A673 (cell line): Measurements from ENCODE around the gene RGS6. TPM values are rescaled to one million over a fixed set of nuclear protein-coding genes. Genes with fewer than 3 reads are reported as not detected.

Source experiments
- BruUV-seq: library from RNA; stranded (reverse); fragments of 400-500 nt; replicated peaks from 2 replicates; lab custom pipeline; 2021; lab: Mats Ljungman, UMichigan
- CTCF ChIA-PET: fragments of 300-600 bp; sonication (Branson Sonifier 250); formaldehyde crosslinking; loops from one replicate; lab custom pipeline; 2022; ENCODE audit warnings: antibody characterized with exemption; lab: Charles Lee
- POLR2A ChIA-PET: fragments of 300-600 bp; sonication (Branson Sonifier 250); formaldehyde crosslinking; loops from one replicate; lab custom pipeline; 2022; ENCODE audit warnings: antibody characterized with exemption; ENCODE audit not compliant: low non-redundant PET; lab: Charles Lee
- DNase-seq: peaks from one replicate; pipeline ENCODE4 v3.0.0-alpha.2; 2015; ENCODE audit warnings: low spot score
- H3K27ac ChIP-seq: fragments of 200-600 bp; sonication (generic); 2 replicates; pipeline ENCODE4 v1.5.1; 2016; ENCODE audit warnings: mixed run types, low read depth, mild to moderate bottlenecking, mixed read lengths, antibody characterized with exemption, low read length; ENCODE audit not compliant: poor library complexity, severe bottlenecking
- H3K27me3 ChIP-seq: fragments of 200-600 bp; sonication (generic); replicated peaks from 2 replicates; pipeline ENCODE4 v1.6.1; 2017; ENCODE audit warnings: mixed run types, low read depth, mild to moderate bottlenecking, mixed read lengths, antibody characterized with exemption, low read length; ENCODE audit not compliant: insufficient read depth, poor library complexity
- H3K36me3 ChIP-seq: fragments of 200-600 bp; sonication (generic); 2 replicates; pipeline ENCODE4 v1.6.1; 2016; ENCODE audit warnings: mixed run types, mild to moderate bottlenecking, mixed read lengths, antibody characterized with exemption, low read length; ENCODE audit not compliant: insufficient read depth, poor library complexity, severe bottlenecking
- H3K4me1 ChIP-seq: fragments of 200-600 bp; sonication (generic); 2 replicates; pipeline ENCODE4 v1.6.1; 2017; ENCODE audit warnings: mixed run types, mild to moderate bottlenecking, mixed read lengths, antibody characterized with exemption, low read length; ENCODE audit not compliant: insufficient read depth, poor library complexity, severe bottlenecking
- H3K4me3 ChIP-seq: fragments of 200-600 bp; sonication (generic); 2 replicates; pipeline ENCODE4 v1.5.1; 2016; ENCODE audit warnings: low read depth, mixed run types, mild to moderate bottlenecking, mixed read lengths, low read length; ENCODE audit not compliant: poor library complexity, severe bottlenecking
- H3K9me3 ChIP-seq: fragments of 200-600 bp; sonication (generic); 2 replicates; pipeline ENCODE4 v1.6.1; 2016; ENCODE audit warnings: mixed run types, low read depth, mild to moderate bottlenecking, mixed read lengths, antibody characterized with exemption, low read length; ENCODE audit not compliant: poor library complexity, severe bottlenecking
- CTCF ChIP-seq: fragments of 300-800, 200-600 bp; sonication (generic); conservative IDR thresholded peaks from 2 replicates; pipeline ENCODE4 v1.5.1; 2017; ENCODE audit warnings: low read depth, mild to moderate bottlenecking, antibody characterized with exemption, low read length, moderate library complexity, mixed read lengths
- EZH2 ChIP-seq: fragments of 200-600 bp; sonication (generic); IDR thresholded peaks from 2 replicates; pipeline ENCODE4 v1.6.1; 2017; ENCODE audit warnings: borderline replicate concordance, low read depth, mild to moderate bottlenecking, mixed read lengths, antibody characterized with exemption, low read length; ENCODE audit not compliant: poor library complexity, severe bottlenecking
- intact Hi-C: fragments of 100-400 bp; cut with micrococcal nuclease; formaldehyde crosslinking; loops from one replicate; pipeline ENCODE4 v1.10.0; 2022; ENCODE audit not compliant: unreplicated experiment
- total RNA-seq: library from RNA; stranded (reverse); gene quantifications from 2 replicates; pipeline ENCODE4 v1.2.3, GENCODE V29; 2021

RGS6 gene
- total RNA-seq, 1 experiment from 2014 or later: not detected

- no peak overlapping the region for H3K4me3 ChIP-seq
- ChIA-PET POLR2A (no interaction called here), CTCF (no interaction called here)
- no peak for TF ChIP-seq EZH2
- TF ChIP-seq CTCF: no peak
- no peak for DNase-seq
- no peaks in the 10 kb centered on the region for H3K36me3 ChIP-seq
- intact Hi-C loops: no loop called here
- no peaks in the 10 kb centered on the region for H3K27me3 ChIP-seq
- H3K9me3 ChIP-seq: no peaks in the 10 kb centered on the region
- peaks cover 5% of the 10 kb centered on the region for H3K4me1 ChIP-seq
- no TSS peak for BruUV-seq
- H3K27ac ChIP-seq: no peak overlapping the region
Observed at GRCh38 chr14:72525087-72525915, 593.1 kb downstream of the RGS6 start.

GRCh38 chr14:72527591-72527990 is 595.4 kb downstream of the RGS6 start:
- no peak overlapping the region for H3K27ac ChIP-seq
- no TSS peak for BruUV-seq
- ChIA-PET CTCF (no interaction called here), POLR2A (no interaction called here)
- no peaks in the 10 kb centered on the region for H3K9me3 ChIP-seq
- no peaks in the 10 kb centered on the region for H3K36me3 ChIP-seq
- H3K27me3 ChIP-seq: no peaks in the 10 kb centered on the region
- intact Hi-C loops: no loop called here
- H3K4me3 ChIP-seq: no peak overlapping the region
- no peak for DNase-seq
- H3K4me1 ChIP-seq: peaks cover 5% of the 10 kb centered on the region
- TF ChIP-seq CTCF (no peak), EZH2 (no peak)

- H3K4me3 ChIP-seq: no peak overlapping the region
- intact Hi-C loops: no loop called here
- no peak overlapping the region for H3K27ac ChIP-seq
- TF ChIP-seq EZH2 (no peak), CTCF (no peak)
- no TSS peak for BruUV-seq
- DNase-seq: no peak
- no peaks in the 10 kb centered on the region for H3K27me3 ChIP-seq
- no peaks in the 10 kb centered on the region for H3K36me3 ChIP-seq
- ChIA-PET POLR2A (no interaction called here), CTCF (no interaction called here)
- H3K4me1 ChIP-seq: peaks cover 5% of the 10 kb centered on the region
- peaks cover 3% of the 10 kb centered on the region for H3K9me3 ChIP-seq
Observed at GRCh38 chr14:72528059-72528862, 596.0 kb downstream of the RGS6 start.
